ENCODE data around the gene ENTPD8. TPM values are rescaled to one million over a fixed set of nuclear protein-coding genes. Genes with fewer than 3 reads are reported as not detected.

ENTPD8 gene
- total RNA-seq, 4 donors from 2014 or later: 0.57 TPM; not detected in 3

GRCh38 chr9:137395666-137396010 is 45.5 kb downstream of the ENTPD8 start:
- WGBS, 2 donors (ENCODE audit: low coverage in 1 of 2): no CpG with 5 or more reads among the region's 11 CpGs
- no peak overlapping the region for H3K4me3 ChIP-seq
- TF ChIP-seq POLR2AphosphoS5 (IDR thresholded peaks at IDR 0.05): no peak
- TF ChIP-seq EP300 (IDR thresholded peaks at IDR 0.05): no peak
- no peak for TF ChIP-seq POLR2A (IDR thresholded peaks at IDR 0.05)
- TF ChIP-seq CTCF (IDR thresholded peaks at IDR 0.05): no peak
- no peaks in the 10 kb centered on the region for H3K9me3 ChIP-seq
- H3K27me3 ChIP-seq: no peaks in the 10 kb centered on the region
- H3K27ac ChIP-seq: no peak overlapping the region
- no peak for ATAC-seq
- H3K4me1 ChIP-seq: no peaks in the 10 kb centered on the region
- H3K36me3 ChIP-seq: peaks cover 0 to 51% of the 10 kb centered on the region in 2 donors

- Histone ChIP-seq H3K36me3 (peaks cover 0 to 51% of the 10 kb centered on the region in 2 donors), H3K4me1 (no peaks in the 10 kb centered on the region), H3K27me3 (no peaks in the 10 kb centered on the region), H3K4me3 (no peak overlapping the region), H3K27ac (no peak overlapping the region), H3K9me3 (no peaks in the 10 kb centered on the region)
- WGBS, 2 donors (ENCODE audit: low coverage in 1 of 2): no CpG with 5 or more reads among the region's 36 CpGs
- TF ChIP-seq POLR2AphosphoS5 (IDR thresholded peaks at IDR 0.05) (no peak), EP300 (IDR thresholded peaks at IDR 0.05) (no peak)
- no peak for ATAC-seq
These were observed 46.1 kb downstream of the ENTPD8 start for GRCh38 chr9:137394866-137395665.

GRCh38 chr9:137393176-137394150 is 47.7 kb downstream of the ENTPD8 start:
- ATAC-seq: no peak
- H3K36me3 ChIP-seq: peaks cover 0 to 59% of the 10 kb centered on the region in 2 donors
- 97% methylated on average over 6 of the region's 28 CpGs; no CpG with 5 or more reads in 1 of the 2 donors for WGBS, 2 donors (ENCODE audit: low coverage in 1 of 2)
- TF ChIP-seq POLR2AphosphoS5 (IDR thresholded peaks at IDR 0.05) (no peak), EP300 (IDR thresholded peaks at IDR 0.05) (no peak), POLR2A (IDR thresholded peaks at IDR 0.05) (no peak), CTCF (IDR thresholded peaks at IDR 0.05) (no peak)
- no peaks in the 10 kb centered on the region for H3K9me3 ChIP-seq
- H3K4me3 ChIP-seq: no peak overlapping the region
- H3K27me3 ChIP-seq: no peaks in the 10 kb centered on the region
- H3K27ac ChIP-seq: no peak overlapping the region
- no peaks in the 10 kb centered on the region for H3K4me1 ChIP-seq

GRCh38 chr9:137392232-137393007 is 48.7 kb downstream of the ENTPD8 start:
- Histone ChIP-seq H3K27me3 (no peaks in the 10 kb centered on the region), H3K9me3 (no peaks in the 10 kb centered on the region), H3K4me3 (no peak overlapping the region), H3K4me1 (peaks cover 0 to 8% (median 0%) of the 10 kb centered on the region in 3 donors), H3K27ac (no peak overlapping the region), H3K36me3 (peaks cover 0 to 66% of the 10 kb centered on the region in 2 donors)
- TF ChIP-seq POLR2AphosphoS5 (IDR thresholded peaks at IDR 0.05): no peak
- TF ChIP-seq CTCF (IDR thresholded peaks at IDR 0.05): no peak
- no peak for TF ChIP-seq EP300 (IDR thresholded peaks at IDR 0.05)
- WGBS, 2 donors (ENCODE audit: low coverage in 1 of 2): no CpG with 5 or more reads among the region's 23 CpGs
- ATAC-seq: no peak

GRCh38 chr9:137391411-137391754 is 49.8 kb downstream of the ENTPD8 start:
- peak; percentile 55 for ATAC-seq
- Histone ChIP-seq H3K4me1 (peaks cover 0 to 13% (median 0%) of the 10 kb centered on the region in 3 donors), H3K27ac (peak overlapping the region in 3 of 4 donors; percentile 66 to 73 (median 68)), H3K9me3 (no peaks in the 10 kb centered on the region), H3K4me3 (no peak overlapping the region), H3K27me3 (no peaks in the 10 kb centered on the region), H3K36me3 (peaks cover 0 to 61% of the 10 kb centered on the region in 2 donors)
- TF ChIP-seq POLR2A (IDR thresholded peaks at IDR 0.05) (no peak), POLR2AphosphoS5 (IDR thresholded peaks at IDR 0.05) (no peak), EP300 (IDR thresholded peaks at IDR 0.05) (no peak), CTCF (IDR thresholded peaks at IDR 0.05) (no peak)
- WGBS, 2 donors (ENCODE audit: low coverage in 1 of 2): 100% methylated on average over 2 of the region's 22 CpGs; no CpG with 5 or more reads in 1 of the 2 donors

Measured in gastroesophageal sphincter (tissue), 4 donors.